GM19099 (cell line): ENCODE results near the gene DHX8.

ENCODE experiments used
- POLR2A ChIP-seq: IDR thresholded peaks from 3 replicates; pipeline ENCODE4 v1.6.1; 2011; ENCODE audit warnings: low read depth; ENCODE audit not compliant: insufficient read length; ENCODE audit errors: extremely low read depth

The DHX8 gene

GRCh38 chr17:43483674-43484551 is at the start of gene DHX8:
Gene DHX8 (plus strand): TSS chr17:43483975. CDS start chr17:43484038, 63 bp downstream.
- peak; percentile 95 for TF ChIP-seq POLR2A

DNA sequence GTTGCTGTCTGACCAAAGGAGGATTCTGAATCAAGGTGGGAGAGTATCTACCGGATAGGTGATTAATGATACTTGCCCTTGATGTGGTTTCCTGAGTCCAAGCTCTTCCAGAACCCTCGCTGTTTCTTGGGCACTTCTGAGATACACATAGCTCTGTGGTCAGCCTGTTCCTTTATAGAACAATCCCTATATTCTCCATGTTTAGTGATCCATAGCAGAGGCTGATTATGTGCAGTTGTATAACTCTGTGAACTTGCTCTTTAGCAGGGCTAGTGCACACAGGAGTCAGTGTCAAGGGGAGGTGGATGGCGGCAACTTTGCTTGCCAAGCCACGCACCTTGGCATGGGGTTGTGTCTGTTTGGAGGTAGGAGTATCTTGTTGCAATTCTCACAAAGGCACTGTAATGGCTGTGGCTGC is 48.9 kb upstream of the DHX8 start:
- TF ChIP-seq POLR2A, result no peak

DNA sequence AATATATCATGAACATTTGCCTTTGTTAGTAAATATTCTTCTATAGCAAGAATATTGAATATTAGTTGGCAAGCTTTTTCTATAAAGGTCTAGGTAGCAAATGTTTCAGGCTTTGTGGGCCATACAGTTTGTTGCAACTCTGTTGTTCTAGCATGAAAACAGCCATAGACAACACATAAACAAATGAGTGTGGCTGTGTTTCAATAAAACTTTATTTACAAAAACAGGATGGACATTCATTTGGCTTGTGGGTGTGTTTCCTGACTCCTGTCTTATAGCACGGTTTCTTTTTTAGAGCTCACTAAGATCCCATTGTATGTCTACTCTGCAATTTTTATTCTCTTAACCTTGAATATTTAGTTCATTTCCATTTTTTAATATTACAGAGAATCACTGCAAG is 46.0 kb upstream of the DHX8 start:
- TF ChIP-seq POLR2A, result no peak

DNA sequence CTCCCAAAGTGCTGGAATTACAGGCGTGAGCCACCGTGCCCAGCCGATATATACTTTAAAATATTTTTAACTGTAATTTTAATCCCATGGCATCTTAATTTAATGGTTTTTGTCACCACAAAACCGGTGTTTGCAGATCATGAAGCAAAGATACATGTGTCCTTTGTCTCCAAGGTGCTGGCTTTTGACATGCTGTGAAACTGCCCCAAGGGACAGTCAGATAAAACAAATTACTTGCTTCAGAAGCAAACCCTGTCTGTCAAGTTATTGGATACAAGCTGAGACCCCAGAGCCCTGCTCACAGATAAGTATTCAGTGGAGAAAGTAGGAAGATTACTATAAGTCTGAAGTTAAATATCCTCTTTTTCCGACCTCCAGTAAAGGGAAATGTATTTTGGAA is 45.1 kb upstream of the DHX8 start:
- no peak for TF ChIP-seq POLR2A

DNA sequence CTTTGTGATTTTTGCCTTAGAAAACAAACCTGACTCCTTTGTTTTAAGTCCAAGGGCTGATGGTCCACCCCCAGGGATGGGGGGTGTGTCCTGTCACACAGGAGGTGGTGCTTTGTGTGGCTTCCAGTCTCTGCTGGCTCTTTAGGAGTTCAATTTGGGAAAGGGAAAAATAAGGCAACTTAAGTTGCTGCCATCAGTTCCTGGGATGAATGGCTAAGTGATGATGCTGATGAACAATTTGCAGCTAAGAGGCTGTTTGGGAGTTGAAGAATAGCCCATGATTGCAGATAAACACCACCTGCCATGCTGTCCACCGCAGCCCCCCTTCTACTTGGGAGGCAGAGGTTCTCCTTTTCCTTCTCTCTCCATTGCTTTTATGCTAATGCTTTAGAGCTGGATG is 44.7 kb upstream of the DHX8 start:
- TF ChIP-seq POLR2A, result no peak

DNA sequence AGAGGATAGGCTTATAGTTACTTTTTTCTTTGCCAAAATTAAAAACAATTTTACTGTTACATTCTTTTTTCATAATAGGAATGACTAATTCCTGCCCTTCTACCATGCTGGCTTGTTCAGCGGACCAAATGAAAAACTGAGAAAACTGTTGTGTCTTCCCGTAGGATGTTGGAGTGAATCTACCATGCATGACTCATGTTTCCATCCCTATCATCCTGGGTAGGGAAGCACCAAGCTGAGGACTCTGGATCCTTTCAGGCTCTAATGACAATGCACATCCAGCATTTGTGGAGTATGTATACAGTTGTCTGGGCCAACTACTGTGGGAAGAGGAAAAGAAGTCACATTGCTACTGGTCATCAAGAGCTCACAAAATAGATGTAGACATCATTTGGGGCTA is 41.1 kb upstream of the DHX8 start:
- TF ChIP-seq POLR2A, result no peak

GRCh38 chr17:43443381-43443780 is 40.4 kb upstream of the DHX8 start:
- no peak for TF ChIP-seq POLR2A

GRCh38 chr17:43444223-43445008 is 39.4 kb upstream of the DHX8 start:
- no peak for TF ChIP-seq POLR2A

DNA sequence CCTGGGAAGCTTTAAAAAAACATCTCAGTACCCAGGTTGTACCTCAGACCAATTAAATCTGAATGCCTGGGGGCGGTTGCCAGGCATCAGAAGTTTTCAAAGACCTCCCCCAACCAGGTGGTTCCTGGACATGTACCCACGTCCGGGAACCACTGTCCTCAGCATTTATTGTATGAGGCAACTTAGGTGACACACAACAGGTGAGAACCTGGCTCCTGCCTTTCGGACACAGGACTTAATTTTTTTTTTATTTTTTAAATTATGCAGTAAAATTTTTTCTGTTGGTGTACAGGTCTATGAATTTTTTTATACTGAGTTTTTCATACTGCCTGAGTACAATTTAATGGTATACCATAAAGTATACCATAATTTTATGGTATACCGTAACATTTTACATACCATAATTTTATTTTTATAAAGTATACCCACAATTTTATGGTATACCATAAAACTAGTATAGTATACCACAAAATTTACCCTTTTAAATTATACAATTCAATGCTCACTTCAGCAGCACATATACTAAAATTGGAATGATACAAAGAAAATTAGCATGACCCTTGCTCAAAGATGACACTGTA is 38.7 kb upstream of the DHX8 start:
- TF ChIP-seq POLR2A, result no peak

DNA sequence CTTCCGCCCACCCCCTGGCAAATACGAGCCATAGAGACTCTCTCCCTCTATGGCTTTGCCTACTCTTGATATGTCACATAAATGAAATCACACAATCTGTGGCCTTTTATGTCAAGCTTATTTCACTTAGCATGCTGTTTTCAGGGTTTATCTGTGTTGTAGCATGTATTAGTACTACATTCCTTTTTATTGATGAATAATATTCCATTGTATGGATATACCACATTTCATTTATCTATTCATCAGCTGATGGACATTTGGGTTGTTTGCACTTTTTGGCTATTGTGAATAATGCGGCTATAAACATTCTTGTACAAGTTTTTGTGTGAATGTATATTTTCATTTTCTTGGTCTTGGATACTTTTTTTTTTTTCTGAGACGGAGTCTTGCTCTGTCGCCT is 37.0 kb upstream of the DHX8 start:
- TF ChIP-seq POLR2A, result no peak

- no peak for TF ChIP-seq POLR2A
These were observed 34.9 kb upstream of the DHX8 start for GRCh38 chr17:43448720-43449469.

- no peak for TF ChIP-seq POLR2A
These were observed 34.1 kb upstream of the DHX8 start for GRCh38 chr17:43449470-43450248.

DNA sequence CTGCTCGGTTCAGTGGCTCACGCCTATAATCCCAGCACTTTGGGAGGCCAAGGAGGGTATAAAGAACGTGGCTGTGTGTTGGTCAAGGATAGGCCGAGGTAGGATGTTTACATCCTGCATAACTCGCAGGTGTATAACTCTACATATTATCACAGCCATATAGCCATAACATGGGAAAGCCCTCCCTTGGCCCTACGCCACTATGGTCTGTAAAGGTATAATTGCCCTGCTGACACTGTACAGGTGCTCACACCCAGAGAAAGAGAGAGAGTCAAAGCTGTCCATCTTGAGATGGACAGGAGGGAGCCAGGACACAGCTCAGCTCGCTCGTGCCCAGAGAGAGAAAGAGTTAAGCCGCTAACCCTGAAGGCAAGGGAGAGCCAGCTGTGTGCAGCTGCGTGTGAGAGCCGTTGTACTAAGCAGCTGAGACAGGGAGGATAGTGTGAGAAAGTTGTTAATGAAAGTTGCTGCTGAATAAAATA is 30.4 kb upstream of the DHX8 start:
- no peak for TF ChIP-seq POLR2A

DNA sequence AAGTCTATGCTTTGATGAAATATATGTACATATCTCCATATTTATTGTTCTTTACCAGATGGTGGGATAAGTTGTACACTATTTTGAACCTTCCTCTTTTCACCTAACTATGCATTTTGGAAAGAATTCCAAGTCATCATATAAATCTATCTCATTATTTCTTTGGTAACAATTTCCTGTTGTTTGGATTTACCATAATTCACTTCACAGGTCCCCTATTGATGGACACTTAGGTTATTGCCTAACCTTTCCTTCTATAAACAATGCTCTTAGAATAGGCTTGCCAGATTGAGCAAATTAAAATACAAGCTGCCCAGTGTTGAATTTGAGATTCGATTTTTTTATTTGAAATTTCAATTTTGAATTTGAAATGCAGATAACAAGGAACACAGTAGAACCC is 28.9 kb upstream of the DHX8 start:
- no peak for TF ChIP-seq POLR2A
